Stimulated activated CD4-positive, alpha-beta T cell treated with anti-CD3 and anti-CD28 coated beads, Interleukin-1b, Interleukin-23, amount 100 ng/mL, for 24 hours (primary cell): ENCODE measurements around the gene GTF3C6.
"Not testable (repeated sequence)": the region's sequence is repeated elsewhere in the genome, so short reads cannot be mapped to it uniquely, and the experiment has no call there.

Source experiments
- DNase-seq, 4 experiments: peaks; one replicate each; pipeline ENCODE4 v3.0.0-alpha.2; 2020; ENCODE audit warnings: low read depth in 4 of 4, low spot score in 1 of 4

GTF3C6 gene

GRCh38 chr6:110976575-110976974 is 18.1 kb downstream of the GTF3C6 start:
- no peak for DNase-seq

GRCh38 chr6:110979565-110980101 is 21.1 kb downstream of the GTF3C6 start:
- DNase-seq = no peak

GRCh38 chr6:110980227-110980626 is 21.7 kb downstream of the GTF3C6 start:
- DNase-seq = no peak

- DNase-seq = no peak
Measured at GRCh38 chr6:110980648-110981047, 22.1 kb downstream of the GTF3C6 start.

- no peak for DNase-seq
Measured at GRCh38 chr6:110981202-110981600, 22.7 kb downstream of the GTF3C6 start.

DNA sequence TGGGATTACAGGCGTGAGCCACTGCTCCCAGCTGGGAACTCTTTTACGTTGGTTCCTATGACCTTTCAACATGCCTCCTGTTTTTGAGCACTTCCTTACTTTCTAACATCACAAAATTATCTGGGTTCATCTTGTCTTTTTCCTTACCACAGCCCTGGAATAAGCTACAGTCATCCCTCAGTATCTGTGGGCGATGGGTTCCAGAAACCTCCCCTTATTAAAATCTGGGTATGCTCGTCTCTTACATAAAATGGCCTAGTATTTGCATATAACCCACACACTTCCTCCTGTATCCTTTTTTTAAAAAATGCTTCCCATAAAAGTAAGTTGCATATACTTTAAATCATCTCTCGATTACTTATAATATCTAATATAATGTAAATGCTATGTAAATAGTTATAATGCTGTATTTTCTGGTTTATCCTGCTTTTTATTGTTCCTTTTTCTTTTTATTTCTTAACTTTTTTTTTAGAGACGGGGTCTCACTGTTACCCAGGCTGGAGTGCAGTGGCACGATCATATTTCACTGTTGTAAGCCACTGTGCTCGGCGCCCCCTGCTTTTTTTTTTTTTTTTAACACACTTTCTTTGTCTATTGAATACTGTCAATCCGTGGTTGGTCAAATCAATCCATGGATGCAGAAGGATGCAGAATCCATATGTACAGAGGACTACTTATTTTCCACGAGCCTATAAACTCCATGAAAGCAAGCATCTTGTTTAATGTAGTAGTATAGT is 32.5 kb downstream of the GTF3C6 start:
- no peak for DNase-seq

GRCh38 chr6:110996691-110997090 is 38.2 kb downstream of the GTF3C6 start:
- no peak for DNase-seq

DNA sequence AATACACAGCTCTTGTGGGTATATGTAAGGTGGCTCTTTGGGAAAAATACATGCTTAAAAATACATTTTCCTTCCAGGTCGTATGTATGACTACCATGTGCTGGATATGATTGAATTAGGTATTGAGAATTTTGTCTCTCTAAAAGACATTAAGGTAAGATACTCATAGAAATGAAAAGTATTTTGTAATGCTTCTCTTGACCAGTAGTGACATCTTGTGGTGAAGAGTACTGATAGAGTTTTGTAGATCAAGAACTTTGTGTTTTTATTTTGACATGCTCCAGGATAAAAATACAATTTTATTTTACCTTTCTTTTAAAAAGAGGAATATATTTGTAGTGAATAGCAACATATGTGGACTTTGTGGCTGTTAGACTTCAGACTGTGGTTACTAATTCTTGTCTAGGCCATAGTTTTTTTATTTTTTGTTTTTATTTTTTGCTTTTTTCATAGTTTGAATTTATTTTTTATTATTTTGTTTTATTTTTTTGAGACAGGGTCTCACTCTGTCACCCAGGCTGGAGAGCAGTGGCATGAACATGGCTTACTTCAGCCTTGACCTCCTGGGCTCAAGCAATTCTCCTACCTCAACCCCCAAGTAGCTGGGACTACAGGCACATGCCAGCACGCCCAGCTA is 41.2 kb downstream of the GTF3C6 start:
- no peak for DNase-seq

- DNase-seq = no peak
Measured at GRCh38 chr6:111002350-111002749, 43.8 kb downstream of the GTF3C6 start.

- no peak for DNase-seq
Measured at GRCh38 chr6:111011360-111012142, 53.0 kb downstream of the GTF3C6 start.

DNA sequence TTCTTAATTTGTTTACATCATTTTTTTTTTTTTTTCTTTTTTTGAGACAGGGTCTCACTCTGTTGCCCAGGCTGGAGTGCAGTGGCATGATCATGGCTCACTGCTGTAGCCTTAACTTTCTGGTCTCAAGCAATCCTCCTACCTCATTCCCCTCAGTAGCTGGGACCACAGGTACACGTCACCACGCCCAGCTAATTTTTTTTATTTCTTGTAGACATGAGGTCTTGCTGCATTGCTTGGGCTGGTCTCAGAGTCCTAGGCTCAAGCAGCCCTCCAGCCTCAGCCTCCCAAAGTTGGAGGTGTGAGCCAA is 53.6 kb downstream of the GTF3C6 start:
- DNase-seq = no peak

GRCh38 chr6:111012520-111012919 is 54.0 kb downstream of the GTF3C6 start:
- DNase-seq = not testable (repeated sequence)

GRCh38 chr6:111013144-111013915 is 54.8 kb downstream of the GTF3C6 start:
- no peak for DNase-seq

DNA sequence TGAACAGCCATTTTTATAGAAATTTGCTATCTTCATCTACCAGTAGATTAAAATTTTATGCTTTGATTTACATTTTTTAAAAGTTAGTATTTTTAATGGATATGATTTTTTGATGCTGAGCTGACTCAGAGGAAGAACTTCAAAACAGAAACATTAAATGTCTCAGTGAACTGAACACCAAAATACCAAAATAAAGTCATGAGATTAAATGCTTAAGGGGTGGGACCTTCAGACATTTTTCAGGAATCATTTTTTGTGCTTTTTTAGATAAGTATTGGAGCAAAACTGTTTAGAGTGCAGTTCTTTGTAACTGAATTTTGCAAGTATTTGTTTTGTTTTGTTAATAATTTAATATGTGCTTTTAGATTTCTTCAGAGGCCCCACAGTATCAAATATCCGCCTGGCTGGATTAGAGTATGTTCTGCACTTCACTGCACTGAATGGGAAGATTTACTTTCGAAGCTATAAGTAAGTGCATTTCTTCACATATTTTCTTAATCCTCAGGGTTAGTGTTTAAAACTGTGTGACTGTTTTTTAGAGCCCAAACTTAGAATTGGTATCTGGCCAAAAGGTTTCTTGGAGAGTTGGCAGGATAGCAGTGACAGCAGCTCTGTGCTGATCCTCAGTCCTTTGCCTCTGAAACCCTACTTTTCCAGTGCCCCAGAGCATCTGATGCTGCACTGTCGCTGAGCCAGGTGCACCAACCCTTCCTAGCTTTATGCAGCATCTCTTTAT is 57.1 kb downstream of the GTF3C6 start:
- no peak for DNase-seq

GRCh38 chr6:111017241-111017640 is 58.7 kb downstream of the GTF3C6 start:
- DNase-seq = not testable (repeated sequence)
